Measurements from ENCODE around the gene NFS1.

NFS1 gene

DNA sequence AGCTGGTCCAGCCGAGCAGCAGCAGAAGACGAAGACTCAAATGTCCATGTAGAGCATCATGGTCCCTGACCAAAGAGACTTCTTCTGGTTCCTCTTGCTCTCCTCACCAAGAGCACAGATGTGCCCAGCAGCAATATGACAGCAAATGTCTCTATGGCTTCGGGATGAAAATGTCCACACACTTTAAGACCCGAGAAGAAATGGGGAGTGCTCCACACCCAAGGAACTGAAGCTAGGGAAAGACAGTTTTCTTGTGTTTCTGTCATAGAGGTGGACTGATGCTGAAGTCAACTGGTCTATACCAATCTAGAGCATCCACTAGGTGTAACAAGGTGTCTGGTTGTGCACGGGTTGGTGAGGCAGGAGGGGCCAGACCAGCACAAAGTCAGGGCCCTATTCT is 29.9 kb downstream of the NFS1 start:
- no peak for DNase-seq

DNA sequence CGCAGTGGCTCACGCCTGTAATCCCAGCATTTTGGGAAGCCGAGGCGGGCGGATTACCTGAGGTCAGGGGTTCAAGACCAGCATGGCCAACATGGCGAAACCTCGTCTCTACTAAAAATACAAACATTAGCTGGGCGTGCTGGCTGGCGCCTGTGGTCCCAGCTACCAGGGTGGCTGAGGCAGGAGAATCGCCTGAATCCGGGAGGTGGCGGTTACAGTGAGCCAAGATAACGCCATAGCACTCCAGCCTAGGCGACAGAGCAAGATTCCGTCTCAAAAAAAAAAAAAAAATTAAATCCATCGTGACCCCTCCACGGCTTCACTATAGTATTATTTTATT is 33.2 kb downstream of the NFS1 start:
- no peak for DNase-seq

DNA sequence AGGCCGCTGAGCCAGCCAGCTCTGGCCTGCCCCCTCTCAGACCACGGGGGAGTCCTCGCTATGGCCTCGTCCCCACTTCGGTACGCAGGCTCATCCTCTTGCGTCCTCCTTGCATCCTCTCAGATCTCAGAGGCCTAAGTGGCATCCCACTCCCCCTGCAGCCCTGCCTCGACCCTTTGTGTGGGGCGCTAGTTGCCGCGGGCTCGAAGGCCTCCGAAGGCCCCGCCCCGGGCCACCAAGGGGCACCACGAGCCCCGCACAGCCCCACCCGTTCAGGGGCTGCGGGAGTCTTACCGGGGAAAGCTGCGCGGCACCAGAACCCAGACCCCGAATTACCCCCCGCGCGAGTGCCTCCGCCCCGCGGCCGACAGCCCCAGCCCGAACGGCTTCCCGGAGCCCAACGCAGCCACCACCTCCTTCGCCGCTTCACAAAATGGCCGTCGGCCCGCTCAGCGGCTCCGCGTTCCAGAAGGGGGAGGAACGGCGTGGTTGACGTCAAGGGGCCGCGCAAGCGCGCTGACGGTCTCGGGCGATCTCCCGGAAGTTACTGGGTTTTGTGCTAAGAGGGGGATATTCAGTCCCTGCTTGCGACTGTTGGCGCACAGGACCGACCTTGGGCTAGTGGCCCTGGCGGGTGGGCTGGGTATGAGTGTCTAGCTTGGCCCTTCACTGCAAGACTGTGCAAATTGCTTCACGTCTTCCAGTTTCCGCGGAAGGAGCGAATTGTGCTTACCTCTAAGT is 34.5 kb downstream of the NFS1 start, which contains the start of the genes CPNE1 and RBM12:
TSS of gene CPNE1 (minus strand) at position 435 of the 741 bp plus-strand sequence. CDS start 31,977 bp downstream, outside the sequence.
TSS of gene RBM12 (minus strand) at position 435 of the 741 bp plus-strand sequence. CDS start 9,578 bp downstream, outside the sequence.
- peak; percentile 88 for DNase-seq

DNA sequence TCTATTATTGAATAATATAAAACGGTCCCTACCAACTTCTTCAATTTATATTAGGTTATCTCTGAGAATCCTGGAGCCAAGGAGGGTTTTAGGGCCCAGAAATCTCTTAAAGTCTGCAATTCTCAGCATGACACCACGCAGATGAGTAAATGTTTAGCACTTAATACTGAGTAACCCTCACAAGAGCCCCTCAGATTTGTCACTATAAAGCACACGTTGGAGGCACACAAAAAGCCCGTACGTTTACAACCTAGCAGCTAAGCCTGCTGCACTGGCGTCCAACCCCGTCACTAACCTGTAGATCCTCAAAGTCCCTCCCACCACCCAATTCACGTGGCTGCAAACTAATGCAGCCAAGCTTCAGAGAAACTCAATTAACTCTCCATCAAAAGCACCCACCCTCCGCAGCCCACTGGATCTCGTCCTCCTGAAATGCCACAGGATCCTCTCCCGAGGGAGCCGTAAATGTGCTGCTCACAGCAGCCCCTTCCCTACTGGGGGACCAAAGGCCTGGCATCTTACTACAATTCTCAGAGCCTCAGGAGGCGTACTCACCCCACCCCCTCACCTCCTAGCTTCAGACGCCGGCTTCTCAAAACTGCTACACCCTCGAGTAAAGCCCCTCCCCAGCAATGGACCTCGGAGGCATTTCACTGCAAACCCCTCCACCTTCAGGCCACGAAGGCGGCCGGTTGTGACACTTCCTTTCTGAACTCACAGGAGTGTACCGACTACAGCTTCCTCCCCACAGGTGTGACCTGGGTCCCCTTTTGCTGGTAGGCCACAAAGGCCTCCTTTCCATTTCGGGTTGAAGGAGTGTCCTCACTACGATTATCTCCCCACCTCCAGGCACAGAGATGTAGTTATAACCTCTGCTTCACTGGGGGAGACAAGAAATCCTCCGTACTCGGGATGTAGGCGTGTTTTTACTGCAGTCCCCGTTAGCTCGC is 35.4 kb downstream of the NFS1 start:
- DNase-seq = no peak

DNA sequence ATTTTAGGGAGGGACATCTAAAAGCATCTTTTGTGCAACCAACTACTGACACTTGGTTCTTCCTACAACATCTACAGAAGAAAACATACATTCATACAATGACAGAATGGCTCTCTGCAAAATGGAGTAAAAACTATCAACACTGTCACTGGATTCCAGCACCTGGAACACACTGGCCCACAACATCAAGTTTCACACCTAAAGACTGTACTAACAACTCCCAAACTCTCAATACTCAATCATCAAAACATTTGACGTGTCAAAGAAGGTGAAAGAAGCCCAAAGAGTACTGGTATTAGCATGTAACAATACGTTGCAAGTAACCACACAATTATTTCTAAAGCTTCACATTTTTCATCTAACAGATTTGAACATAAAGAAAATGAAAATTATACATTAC is 36.6 kb downstream of the NFS1 start:
- no peak for DNase-seq

DNA sequence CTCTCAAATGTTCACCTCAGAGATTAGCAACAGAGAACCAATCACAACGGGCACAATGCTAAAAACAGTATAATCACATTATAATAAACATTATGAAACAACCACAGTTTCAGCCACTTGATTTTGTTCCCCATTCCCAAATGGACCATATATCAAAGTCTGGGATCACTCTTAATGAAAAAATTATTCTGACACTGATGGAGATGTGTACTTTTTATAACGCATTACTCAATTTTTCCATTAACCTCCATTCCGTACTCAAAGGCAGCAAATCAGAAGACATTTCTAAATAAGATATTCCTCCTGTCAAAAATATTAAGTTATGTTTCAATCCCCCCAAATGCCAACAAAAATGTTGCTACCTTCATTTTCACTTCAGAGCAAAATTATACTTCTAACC is 37.2 kb downstream of the NFS1 start:
- DNase-seq = no peak

DNA sequence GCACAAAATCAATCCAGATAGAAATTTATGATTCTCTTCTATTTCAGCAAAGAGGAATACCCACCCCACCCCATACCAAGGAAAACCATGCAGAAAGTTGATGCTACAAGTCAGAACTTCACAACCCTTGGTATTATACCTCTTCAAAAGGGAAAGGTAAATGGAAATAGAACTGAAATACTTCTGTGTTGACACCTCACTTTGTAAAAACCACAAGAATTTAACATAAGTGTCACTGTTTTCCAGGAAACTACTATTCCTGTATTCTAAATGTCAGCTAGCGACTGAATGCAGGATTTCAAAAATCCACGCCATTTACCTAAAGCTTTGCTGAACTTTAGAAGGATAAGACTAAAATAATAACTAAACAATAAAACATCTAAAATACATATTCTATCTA is 38.1 kb downstream of the NFS1 start:
- no peak for DNase-seq

DNA sequence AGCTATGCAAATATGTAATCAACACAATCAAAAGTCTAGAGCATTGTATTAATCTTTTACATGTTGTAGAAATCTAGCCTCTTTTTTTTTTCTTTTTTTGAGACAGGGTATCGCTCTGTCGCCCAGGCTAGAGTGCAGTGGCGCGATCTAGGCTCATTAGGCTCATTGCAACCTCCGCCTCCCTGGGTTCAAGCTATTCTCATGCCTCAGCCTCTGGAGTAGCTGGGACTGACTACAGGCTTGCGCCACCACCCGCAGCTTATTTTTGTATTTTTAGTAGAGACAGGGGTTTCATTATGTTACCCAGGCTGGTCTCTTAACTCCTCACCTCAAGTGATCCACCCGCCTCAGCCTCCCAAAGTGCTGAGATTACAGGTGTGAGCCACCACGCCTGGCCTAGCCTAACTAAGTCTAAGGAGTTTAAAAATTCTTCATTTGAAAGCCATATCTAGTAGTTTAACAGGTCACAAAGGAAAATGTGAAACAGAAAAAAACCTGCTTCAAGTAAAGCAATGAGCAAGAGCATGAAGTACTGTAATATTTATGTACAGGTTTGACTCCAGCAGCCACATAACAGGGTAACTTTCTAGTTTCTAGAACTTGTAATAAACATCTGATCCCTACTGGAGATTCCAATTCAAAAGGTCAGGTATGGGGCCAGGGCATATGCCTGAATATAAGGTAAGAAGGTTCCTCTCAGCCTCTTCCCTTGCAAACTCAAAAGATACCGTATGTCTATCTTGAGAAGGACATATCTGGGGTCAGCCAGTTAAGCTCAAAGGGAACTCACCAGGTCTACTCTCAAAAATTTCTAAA is 38.8 kb downstream of the NFS1 start:
- no peak for DNase-seq

DNA sequence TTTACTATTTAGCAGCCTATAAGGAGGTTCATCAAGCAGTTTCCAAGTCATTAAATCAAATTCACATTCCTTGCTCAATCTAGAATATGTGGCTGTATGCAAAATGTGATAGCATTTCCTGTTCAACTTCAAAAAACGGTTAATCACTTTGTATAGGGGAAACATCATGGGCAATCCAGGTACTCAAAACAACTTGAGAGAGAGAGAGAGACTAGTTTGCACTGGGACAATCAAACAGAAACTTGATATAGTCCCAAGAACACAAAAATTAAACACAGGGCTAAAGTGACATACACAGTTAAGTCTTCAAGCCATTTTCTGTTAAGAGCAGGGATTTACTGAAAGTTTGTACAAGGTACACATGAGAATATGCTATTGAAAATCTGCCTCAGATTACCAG is 41.9 kb downstream of the NFS1 start:
- no peak for DNase-seq

DNA sequence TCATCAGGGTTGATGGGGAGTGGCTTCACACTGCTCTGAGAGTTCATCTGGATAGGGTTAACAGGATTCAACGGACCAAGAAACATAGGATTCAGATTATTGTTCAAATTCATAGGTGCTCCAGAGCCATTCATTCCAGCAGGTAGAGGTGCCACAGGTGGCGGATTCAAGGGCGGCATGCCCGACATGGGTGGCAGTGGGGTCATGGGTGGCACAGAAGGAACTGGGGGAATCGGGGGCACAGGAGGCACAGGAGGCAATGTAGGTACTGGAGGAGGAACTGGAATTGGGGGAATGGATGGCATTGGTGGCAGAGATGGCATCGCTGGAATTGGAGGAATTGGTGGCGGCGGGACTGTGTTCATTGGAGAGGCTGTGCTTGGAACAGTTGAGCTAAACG is 44.7 kb downstream of the NFS1 start:
- DNase-seq = no peak

DNA sequence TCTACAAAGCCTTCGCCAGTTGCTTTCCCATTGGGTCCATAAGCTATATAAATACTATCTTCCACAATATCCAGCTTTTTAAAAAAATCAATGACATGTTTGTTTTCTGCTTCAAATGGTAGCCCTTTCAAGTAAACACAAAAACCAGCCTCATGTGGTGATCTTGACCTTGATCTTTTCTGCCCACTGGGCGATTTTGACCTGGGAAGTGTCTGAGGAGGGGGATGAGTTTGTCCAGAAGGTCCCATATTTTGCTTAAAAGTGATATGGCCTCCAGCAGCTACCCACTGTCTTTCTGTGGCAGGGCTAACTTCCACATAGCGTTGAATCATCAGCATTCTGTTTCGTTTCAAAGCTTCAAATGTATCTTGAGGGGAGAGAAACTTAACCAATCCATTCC is 45.3 kb downstream of the NFS1 start:
- DNase-seq = no peak

DNA sequence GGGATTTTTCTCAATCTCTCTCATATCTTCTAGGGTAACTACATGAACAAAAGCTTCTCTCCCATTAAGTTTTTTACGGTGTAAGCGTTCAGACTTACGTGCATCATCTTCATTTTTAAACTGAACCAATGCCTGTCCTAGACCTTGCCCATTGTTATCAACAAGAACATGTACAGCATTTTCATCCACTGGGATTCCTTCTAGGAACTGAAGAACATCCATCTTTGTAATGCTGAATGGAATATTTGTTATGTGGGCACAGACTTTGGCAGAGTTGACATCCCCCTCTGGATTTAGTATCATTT is 45.8 kb downstream of the NFS1 start:
- DNase-seq = no peak

DNA sequence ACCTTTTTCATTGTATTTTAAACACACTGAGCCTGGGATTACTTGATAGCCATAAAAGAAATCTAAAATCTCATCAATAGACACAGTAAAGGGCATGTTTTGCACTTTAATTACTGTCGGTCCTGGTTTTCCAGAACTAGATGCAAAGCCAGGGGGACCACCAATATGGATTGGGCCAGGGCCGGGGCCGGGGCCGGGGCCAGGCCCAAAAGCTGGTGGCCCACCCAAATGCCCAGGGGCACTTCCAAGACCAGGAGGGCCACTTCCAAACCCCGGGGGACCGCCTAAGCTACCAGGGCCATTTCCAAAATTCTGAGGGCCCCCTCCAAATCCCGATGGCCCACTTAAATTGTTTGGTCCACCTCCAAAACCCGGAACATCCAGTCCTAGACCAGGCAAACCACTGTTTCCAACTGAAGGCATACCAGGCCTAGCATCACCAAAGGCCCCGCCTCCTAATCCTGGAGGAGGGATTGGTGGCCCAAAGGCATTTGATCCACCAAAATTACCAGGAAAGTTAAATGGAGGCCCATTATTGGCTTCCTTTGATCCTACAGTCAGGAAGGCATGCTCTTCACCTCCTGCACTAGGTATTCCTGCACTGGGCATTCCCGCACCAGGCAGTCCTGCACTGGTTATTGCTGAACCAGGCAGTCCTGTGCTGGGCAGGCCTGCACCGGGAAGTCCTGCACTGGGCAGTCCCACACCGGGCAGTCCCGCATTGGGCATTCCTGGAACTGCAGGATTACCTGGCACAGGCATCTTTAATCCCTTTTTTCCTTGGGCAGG is 46.3 kb downstream of the NFS1 start:
- DNase-seq = no peak

DNA sequence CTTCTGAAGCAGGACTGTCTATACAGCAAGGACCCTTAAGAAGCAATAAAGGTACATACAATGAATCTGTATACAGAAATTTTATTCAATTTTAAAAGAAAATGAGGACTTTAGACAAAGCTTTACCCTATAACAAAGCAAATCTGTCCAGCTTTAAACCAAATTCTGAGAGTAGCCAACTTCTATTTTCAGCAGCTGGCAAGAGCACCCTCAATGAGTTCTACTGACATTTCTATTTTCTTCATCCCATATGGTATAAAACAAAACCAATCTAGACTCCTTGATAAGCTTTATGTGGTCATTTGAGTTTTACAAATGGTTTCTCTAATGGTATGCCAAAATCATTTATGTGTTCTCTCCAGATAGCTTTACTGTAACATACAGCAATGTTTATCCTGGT is 47.2 kb downstream of the NFS1 start:
- no peak for DNase-seq

DNA sequence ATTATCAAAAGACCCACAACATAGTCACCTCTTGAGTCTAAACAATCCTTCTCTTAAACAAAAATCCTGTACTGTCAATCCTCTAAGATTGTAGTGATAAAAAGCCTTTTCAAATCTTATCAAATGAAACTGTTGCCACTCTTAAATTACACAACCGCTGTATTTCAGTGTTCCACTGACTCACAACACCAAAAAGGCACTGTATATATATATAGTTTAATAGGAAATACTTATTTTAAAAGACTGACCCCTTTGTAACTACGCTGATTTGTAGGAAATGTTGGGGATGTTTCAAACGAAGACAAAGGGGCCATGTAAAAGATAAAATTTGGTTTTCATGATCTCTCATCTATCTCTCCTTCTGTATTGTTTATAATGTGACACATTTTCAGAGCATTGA is 48.5 kb downstream of the NFS1 start:
- DNase-seq = no peak

DNA sequence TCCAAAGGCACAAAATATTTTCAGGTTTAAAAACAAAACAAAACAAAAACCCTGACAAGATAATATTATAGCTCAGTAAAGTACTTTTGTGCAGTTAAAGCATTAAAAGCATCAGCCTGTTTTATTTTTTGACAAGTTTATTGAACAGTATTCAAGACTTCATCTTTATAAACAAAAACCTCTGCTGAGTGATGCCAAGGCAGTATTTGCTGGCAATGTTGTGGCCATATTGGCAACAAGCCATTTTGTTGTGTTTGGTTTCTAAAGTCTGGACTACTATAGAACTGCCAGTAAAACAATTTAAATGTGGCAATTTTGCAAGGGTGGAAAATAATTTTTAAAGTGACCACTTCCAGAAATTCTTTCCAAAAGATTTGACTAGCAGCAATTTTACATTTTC is 50.3 kb downstream of the NFS1 start:
- no peak for DNase-seq

DNA sequence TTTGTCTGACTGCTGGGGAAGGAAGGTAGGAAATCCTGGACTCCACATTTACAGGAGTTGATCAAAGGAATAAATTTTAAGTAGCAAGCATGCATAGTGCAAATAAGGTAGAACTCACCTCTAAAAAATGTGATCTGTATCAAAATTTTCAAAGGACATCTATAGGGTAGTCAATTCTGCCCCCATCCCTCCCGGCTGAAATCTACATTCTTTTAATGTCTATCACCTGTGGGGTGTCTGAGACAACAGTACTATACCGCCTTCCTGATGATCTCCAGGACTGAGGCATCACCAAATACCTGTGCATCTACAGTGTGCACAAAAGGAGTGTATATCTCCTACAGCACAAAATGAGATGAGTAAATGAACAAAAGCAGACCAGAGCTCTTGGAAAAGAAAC is 54.3 kb downstream of the NFS1 start:
- DNase-seq = no peak

DNA sequence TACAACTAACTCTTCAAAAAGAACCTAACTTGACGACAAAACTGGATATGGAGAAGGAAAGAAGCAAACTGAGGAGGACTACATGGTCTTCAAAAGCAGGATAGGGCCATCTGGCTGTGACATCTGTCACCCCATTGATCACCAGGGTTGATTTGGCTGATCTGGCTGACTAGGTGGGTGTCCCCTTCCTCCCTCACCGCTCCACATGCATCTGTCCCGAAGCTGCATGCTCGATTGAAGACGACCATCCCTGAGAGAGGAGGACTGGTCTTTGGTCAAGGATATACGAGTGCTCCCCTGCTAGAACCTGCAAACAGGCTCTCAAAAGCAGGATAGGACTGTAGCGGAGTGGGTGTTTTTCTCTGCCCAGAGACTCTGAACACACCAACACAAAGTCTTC is 56.1 kb downstream of the NFS1 start:
- no peak for DNase-seq

DNA sequence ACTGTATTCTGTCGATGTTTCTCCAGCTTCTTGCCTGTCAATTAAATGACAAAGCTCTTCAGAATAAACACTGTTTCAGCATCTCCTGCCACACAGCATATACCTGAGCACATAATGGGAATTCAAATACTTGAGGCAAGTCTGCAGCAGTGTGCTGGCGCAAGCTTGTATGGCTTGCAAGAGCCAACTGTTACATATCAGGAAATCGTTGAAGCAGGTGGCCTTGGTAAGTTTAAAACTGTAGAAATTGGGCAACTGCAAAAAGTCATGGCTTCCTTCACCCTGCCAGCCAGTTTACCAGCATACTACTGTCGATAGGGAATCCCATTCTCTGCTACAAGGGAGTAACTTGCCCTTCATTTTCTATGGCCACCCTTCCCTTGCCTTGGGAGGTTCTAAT is 57.4 kb downstream of the NFS1 start:
- peak; percentile 37 for DNase-seq

DNA sequence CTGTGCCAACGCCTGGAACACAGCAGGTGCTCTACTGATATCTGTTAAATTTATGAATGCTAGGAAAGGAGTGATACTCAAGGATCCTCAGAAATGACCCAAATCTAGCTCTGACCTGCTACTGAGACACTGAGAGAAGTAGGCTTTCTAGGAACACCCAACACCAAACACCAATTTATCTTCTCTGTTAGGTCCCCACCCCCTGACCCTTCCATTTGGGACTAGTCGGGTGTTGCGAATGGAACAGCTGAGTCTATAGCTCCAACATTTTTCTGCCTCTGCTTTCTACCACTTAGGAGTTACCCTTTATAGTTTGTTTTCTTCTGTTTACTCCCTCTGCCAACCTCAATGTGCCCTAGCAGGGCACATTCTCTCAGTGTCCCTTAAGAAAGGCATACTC is 58.4 kb downstream of the NFS1 start:
- DNase-seq = no peak

DNA sequence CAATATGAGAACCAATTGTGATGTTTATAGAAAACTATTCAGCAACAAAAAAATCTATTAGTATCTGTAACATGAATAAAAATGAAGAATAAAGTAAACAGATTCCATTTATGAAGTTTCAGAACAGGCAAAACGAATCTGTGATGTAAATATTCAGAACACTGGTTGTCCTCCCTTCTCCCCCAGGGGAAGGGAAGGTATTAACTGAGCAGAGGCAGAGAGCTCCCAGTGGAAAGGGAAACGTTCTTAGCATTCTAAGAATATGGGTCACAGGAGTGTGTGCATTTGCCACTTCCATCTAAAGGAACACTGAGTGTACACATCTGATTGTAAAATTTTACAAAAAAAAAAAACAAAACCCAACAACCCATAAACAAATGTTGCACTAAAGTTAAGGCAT is 60.4 kb downstream of the NFS1 start:
- no peak for DNase-seq

DNA sequence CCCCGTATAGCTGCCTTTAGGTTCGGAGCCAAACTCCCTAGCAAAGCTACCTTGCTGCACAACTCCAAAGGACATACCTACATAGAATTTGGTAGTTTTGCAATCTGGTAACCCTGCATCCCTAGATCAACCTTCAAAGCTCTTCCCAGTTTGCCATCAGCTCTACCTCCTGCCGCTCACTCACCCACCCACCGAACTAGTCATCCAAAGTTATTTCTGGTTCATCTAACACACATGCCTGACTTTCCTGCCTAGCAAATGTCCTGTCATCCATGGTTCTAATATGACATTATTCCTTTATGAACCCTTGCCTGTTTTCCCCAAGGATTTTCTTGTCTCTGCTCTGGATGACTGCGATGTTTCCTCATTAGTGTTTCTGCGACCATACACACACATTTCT is 61.9 kb downstream of the NFS1 start:
- DNase-seq = no peak

DNA sequence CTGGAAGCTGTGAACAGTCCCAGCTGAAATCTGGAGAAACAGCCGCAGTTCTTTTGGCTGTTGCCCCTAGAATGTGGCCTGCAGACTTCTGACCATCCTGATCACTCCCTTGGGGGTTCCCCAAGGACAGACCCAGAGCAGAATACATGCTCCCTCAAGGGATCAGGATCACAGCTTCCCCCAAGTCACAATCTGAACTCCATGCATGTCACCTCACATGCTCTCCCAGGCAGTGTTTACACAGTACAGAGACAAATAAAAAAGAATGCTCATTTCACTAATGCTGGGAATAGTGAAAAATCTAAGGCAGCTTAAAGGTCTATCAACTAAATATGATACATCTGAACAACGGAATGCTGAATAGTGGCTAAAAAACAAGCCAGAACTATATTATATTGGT is 63.1 kb downstream of the NFS1 start:
- DNase-seq = no peak

Data from MV-4-11 (cell line).